Measurements from ENCODE around the gene TP53TG5. TPM values are rescaled to one million over a fixed set of nuclear protein-coding genes. Genes with fewer than 3 reads are reported as not detected.
A peak's percentile ranks its signal among the peaks of the same experiment; 100 is the strongest.

TP53TG5 gene
- total and polyA plus RNA-seq, 2 of the 8 experiments (the other 6 are each of a cell fraction or from before 2014, with no cell fraction given): not detected

DNA sequence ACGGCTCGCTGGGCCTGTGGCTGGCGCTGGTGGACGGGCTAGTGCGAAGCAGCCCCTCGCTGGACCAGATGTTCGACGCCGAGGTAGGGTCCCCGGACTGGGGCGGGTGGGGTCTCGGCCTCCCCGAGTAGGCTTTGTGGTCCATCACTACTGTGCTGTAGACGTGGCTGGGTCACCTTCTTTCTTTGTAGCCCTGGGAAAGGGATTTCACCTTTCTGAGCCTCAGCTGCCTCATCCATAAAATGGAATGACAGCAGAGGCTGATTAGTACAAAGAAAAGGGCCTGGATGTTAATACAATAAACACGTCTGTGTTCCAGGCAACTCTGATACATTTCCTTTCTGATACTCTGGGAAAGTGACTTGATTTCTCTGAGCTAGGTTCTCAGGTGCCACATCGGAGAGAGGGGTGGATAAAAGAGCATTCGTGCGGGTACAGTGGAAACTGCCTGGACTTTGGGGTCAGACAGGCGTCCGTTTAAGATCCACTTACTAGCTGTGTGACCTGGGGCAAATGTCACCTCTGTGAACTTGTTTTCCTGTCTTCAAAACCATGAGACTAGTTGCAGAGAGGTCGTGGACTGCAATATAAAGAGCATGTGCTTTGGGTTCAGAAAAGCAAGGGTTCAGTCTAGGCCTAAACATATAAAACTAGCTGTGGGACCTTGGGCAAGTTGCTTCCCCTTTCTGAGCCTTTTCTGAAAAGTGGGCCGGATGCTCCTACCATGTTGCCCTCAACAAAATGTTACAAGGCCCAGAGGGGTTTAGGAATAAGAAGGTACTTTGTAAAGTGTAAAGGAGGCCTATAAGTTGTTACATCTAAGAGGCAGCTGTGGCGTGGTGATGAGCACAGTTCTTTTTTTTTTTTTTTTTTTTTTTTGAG, 14.3 kb downstream of the TP53TG5 start:
- Histone ChIP-seq H2BK15ac (ENCODE audit: low read length) (no peak overlapping the region), H4K5ac (ENCODE audit: insufficient read length, low read depth, low read length) (no peak overlapping the region), H4K8ac (ENCODE audit: extremely low read depth, insufficient read depth, low read length) (no peak overlapping the region), H3K27me3 (replicated peaks in 1 of 4; ENCODE audit: control insufficient read depth in 3 of 4, extremely low read depth in 1 of 4, insufficient read depth in 3 of 4, low read length in 3 of 4) (no peaks in the 10 kb centered on the region), H3K4me1 (replicated peaks in 1 of 4; ENCODE audit: control insufficient read depth in 3 of 4, insufficient read depth in 4 of 4, low read length in 3 of 4) (peaks cover 0 to 7% (median 4%) of the 10 kb centered on the region in 4 experiments; a peak in 6 of 7 replicates), H3K18ac (ENCODE audit: extremely low read depth, low read length) (no peak overlapping the region), H3K56ac (replicated peaks; ENCODE audit: insufficient read length, low read depth, low read length) (no peak overlapping the region), H2BK12ac (ENCODE audit: low read depth, low read length) (no peak overlapping the region; the same call in 1 of the 2 replicates), H3K4ac (replicated peaks; ENCODE audit: insufficient read length, low read depth, low read length) (no peak overlapping the region), H3K79me1 (ENCODE audit: low read depth, low read length) (peaks cover 6% of the 10 kb centered on the region; the same call in 1 of the 2 replicates), H4K20me1 (replicated peaks in 1 of 2; ENCODE audit: control insufficient read depth in 1 of 2, insufficient read depth in 2 of 2, low read length in 2 of 2) (peaks cover 0 to 8% of the 10 kb centered on the region in 2 experiments), H2BK5ac (ENCODE audit: low read depth, low read length) (peak overlapping the region; percentile 89; the same call in 1 of the 2 replicates), H2BK20ac (ENCODE audit: low read length) (no peak overlapping the region), H3K36me3 (ENCODE audit: control insufficient read depth in 2 of 4, insufficient read depth in 4 of 4, low read length in 3 of 4) (peaks cover 3 to 12% (median 6%) of the 10 kb centered on the region in 4 experiments; a peak in 6 of 8 replicates), H2AK5ac (ENCODE audit: low read depth, low read length) (no peak overlapping the region), H3K79me2 (ENCODE audit: control insufficient read depth in 1 of 2, insufficient read depth in 2 of 2, low read length in 2 of 2) (peaks cover 0 to 13% of the 10 kb centered on the region in 2 experiments; a peak in 2 of 4 replicates), H3K4me3 (ENCODE audit: extremely low read depth in 1 of 4, insufficient read depth in 2 of 4, low read depth in 3 of 4, low read length in 4 of 4) (peak overlapping the region; percentile 54 to 98 (median 80)), H3K23me2 (ENCODE audit: low read depth, low read length) (peaks cover 7% of the 10 kb centered on the region), H3K4me2 (ENCODE audit: insufficient read depth in 1 of 2, low read depth in 2 of 2, low read length in 2 of 2) (peak overlapping the region; percentile 63 to 78), H3K23ac (ENCODE audit: insufficient read length) (no peak overlapping the region), H2AFZ (ENCODE audit: low read length) (no peak overlapping the region), H3K27ac (ENCODE audit: low read depth, low read length) (no peak overlapping the region), H4K91ac (replicated peaks; ENCODE audit: insufficient read length, low read length) (no peak overlapping the region), H3K9me3 (ENCODE audit: insufficient read depth in 2 of 2, low read depth in 1 of 2, low read length in 1 of 2) (no peaks in the 10 kb centered on the region), H3K14ac (ENCODE audit: insufficient read length) (no peak overlapping the region), H2BK120ac (replicated peaks; ENCODE audit: low read depth, low read length) (no peak overlapping the region), H3K9ac (replicated peaks in 1 of 4; ENCODE audit: extremely low read depth in 1 of 4, low read depth in 3 of 4, low read length in 3 of 4) (peak overlapping the region in 3 of 4 experiments; percentile 51 to 87 (median 77); a peak in 5 of 7 replicates)
- FAIRE-seq (no peak), DNase-seq (ENCODE audit: low read depth in 1 of 2, low spot score in 2 of 2) (no peak)
- ChIA-PET CTCF (ENCODE audit: partially characterized antibody) (interaction anchor here (0.6 to 6.8 kb wide), 28 partner anchors 11 to 155 kb away, joined by 3 to 85 read pairs (median 6); partner anchors contain the start of genes PIGT, SDC4 and TP53TG5), POLR2A (ENCODE audit: partially characterized antibody) (interaction anchor here (0.6 to 13.2 kb wide), 12 partner anchors 10 to 413 kb away, joined by 3 to 113 read pairs (median 4); partner anchors contain the start of gene SDC4)
- no peak for TF ChIP-seq NANOG (IDR thresholded peaks at IDR 0.05; ENCODE audit: insufficient read depth, low read depth, low read length, poor library complexity, severe bottlenecking)
- TF ChIP-seq CBX8 (IDR thresholded peaks at IDR 0.05; ENCODE audit: borderline replicate concordance, low read depth, low read length): no peak
- no peak for TF ChIP-seq CEBPB (IDR thresholded peaks at IDR 0.05; ENCODE audit: low read depth, low read length)
- no peak for TF ChIP-seq CTBP2 (IDR thresholded peaks at IDR 0.05; ENCODE audit: borderline replicate concordance, insufficient read depth, insufficient read length, low read length)
- TF ChIP-seq POU5F1 (IDR thresholded peaks at IDR 0.05; ENCODE audit: low read depth, low read length): no peak
- TF ChIP-seq PHF8 (conservative IDR thresholded peaks at IDR 0.05; ENCODE audit: low read depth, low read length): no peak
- TF ChIP-seq POLR2AphosphoS5 (IDR thresholded peaks at IDR 0.05; ENCODE audit: low read depth, low read length): no peak
- 36% methylated on average over 21 of the region's 23 CpGs; no CpG with 5 or more reads in 1 of the 2 experiments for WGBS, 2 experiments (ENCODE audit: extremely low coverage in 1 of 2, insufficient coverage in 1 of 2, insufficient read length in 1 of 2, insufficient replicate concordance in 2 of 2, low coverage in 1 of 2, low lambda C conversion rate in 2 of 2, missing lambda C conversion rate in 1 of 2)

All from H1 (cell line).